RPMI8226 (cell line): Measurements from ENCODE around the gene KCNQ1.

Experiments used
- DNase-seq: peaks from one replicate; pipeline ENCODE4 v3.0.0-alpha.2; 2015

KCNQ1 gene

DNA sequence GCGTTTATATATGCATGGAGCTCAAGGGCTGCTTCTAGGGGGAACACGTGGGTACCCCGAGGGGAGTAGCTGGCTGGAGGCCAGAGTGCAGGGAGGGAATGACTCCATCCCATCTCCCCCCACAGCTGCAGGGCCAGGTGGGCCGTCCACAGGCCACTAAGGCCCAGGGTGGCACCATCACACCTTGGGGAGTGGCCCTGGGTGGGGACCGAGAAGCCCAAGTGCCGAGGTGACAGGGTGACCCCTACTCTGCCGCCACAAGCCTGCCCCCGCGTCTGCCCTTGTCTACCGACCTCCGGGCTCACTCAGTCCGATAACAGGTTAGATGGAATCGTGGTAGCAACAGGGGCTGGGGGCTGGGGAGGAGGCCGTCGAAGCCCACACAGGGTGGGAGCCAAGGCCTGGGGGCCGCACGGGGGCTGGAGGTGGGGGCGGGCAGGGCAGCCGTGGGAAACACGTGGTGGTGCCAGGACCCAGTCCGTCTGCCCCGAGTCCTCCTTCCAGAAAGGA lies 129.3 kb downstream of the KCNQ1 start:
- no peak for DNase-seq

DNA sequence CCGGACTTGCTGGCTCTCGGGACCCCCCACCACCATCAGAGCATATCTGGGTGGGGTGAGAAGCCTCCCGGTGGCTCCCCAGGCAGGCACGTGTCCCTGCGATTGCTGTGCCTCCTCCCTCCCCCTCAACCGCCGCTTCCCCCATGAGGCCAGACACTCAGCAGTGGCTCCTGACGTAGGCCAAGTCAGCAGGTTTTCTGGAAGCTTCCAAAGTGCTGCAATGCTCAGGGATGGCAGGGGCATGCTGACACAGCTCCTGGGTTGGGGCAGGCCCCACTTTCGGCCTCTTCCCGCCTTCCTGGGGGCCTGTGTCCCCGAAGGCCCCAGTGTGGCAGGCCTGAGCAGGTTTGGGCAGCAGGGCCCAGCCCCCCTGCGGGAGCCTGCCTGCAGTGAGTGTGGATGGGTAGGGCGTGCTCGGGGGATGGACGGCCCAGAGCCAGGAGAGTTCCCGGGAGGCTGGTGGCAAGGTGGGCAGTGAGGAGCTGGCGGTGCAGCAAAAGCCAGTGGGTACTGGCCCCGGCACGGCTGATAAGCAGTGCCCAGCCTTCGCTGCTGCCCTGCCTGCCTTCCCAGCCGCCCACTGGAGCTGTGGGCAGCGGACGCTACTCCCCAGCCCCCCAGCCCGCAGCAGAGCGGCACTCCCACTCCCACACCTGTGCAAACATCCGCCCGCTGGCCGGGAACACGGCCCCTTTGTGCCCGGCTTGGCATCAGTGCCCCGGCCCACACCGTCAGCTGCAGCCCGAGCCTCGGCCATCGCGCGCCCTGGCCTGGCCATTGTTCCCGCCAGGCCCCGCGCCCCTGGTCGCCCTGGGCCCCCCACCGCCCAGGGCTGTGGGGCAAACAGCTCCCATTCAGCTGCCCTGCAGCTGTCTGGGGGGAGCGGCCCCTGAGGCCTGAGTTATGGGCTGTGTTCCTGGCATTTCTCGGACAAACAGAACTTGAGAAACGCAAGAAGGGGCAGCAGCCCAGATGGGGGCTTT lies 130.0 kb downstream of the KCNQ1 start:
- DNase-seq: no peak

DNA sequence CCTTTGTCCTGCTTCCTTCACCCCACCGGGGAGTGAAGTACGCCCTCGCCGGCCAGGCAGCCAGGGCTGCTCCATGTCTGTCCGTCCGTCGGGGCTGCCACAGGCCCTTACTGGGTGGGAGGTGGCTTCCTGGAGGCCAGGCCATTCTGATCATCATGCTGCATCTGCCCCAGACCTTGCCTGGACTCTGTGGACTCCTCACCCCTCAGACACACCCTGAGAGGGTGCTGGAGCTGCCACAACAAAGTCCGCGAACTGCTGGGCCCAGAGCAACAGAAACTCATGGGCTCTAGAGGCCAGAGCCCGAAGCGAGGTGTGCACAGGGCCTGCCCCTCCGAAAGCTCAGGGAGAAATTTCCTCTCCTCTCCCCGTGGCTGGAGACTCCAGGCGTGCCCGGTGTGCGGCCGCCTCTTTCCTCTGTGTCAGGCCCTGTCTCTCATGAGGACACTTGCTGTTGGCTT lies 130.8 kb downstream of the KCNQ1 start:
- DNase-seq: no peak

DNA sequence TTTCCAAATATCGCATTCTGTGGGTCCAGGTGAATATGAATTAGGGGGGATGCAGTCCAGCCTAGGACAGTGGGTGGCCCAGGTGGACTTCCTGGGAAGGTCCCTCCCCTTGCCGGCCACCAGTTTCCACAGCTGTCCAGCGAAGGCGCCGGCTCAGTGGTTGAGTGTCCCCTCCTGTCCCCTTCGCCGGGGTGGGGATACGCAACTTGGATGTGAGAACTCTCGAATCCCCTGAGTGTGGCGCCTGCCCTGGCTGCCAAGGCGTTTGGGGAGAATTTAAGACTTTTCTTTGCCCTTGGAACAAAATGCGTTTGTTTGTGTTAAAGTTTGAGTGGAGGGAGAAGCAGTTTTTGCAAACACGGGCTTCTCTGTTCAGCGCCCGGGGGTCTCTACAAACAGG lies 131.3 kb downstream of the KCNQ1 start:
- no peak for DNase-seq

DNA sequence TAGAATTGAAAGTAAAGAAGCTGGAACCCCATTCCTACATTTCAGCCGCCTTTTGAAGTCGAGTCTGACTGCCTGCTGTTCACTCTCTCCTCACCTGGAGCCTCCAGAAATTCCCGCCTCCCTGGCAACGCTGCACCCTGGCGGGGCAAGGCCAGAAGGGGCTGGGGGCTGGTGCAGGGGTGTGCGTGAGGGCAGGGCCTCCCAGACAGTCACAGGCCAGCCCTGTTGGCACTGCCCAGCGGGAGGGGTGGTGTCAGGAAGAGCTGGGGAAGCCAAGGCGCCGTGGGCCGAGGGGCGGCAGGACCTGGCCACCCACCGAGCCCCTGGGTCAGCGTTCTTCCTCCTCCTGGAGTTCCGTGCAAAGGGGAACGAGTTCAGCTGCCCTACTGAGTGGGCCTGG lies 131.7 kb downstream of the KCNQ1 start:
- DNase-seq: no peak

DNA sequence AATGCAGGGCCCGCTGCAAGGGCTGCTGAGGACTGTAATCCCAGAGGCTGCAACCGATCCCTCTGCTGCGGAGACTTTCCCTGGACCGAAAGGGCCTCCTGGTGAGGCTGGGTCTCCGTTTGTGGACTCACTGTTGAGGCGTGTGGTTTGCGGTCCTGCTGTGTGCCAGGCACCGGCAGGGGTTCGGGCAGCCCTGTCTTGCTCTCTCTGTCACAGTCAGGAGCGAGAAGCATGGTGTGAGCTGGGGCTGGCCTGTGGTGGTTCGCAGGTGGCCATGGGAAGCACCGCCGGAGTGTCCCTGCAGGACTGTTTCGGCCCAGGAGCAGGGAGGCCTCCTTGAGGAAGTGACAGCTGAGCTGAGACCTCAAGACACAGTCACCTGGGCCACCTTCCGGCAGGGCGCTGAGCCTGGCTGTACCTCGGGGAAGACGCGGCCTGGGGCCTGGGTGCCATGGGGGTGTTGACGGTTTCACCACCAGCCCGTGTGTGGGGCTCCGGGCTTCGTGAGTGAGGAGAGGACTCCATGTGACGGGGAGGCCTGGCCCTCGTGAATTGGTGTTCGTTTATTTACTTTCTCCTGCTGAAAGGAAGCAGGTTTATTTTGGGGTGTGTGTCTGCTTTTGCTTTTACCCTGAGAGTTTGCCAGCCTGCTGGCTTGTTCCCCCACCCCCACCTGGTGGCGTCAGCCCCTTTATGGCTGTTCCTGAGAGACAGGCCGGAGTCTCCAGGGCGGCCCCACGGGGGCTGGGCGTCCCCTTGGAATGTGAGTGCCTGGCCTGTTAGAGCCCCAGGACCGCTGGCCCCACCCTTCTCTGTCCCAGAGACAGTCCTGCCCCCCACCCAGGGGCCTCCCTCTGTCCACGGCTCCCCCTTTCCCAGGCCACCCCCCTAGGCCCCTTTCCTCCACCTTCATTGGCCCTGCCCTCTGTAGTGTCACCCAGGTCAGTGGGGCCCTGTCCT lies 132.5 kb downstream of the KCNQ1 start:
- DNase-seq: no peak

DNA sequence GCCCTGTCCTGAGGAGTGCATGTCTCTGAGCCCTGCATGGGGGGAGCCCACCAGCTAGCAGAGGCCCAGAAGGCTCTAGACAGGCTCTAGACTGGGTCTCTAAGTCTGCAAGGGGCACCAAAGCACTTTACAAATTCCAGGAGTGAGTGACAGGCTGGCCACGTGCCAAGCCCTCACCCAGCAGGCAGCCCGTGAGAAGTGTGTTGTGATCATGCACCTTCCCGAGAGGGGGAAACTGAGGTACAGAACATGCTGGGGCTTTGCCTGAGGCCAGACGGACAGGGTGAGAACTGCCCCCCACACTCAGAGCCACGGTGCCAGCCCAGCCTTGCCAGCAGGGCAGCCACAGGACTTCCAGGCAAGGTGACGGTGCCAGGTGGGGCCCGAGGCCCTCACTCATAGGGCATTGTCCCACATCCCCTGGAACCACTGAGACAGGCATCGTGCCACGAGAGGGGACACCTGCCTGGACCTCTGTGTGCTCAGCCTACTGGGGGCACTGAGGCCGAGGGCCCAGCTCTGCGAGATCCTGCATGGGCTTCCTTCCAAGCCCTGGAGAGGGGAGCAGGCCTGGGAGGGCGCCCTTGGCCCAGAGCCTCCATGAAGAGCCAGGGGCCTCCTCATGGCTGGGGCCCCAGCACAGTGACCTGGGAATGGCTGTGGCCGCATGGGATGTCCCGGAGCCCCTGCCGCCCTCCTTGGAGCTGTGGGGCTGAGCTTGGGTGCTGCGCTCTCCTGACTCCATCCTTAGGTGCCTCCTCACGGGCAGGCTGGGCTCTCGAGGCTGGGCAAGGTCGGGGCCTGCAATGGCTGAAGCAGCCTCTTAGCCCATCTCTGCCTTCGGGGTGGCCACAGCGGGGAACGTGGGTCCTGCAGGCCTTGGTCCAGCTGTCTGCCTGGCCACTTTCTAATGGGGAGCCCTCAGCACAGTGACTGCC lies 133.5 kb downstream of the KCNQ1 start:
- no peak for DNase-seq

DNA sequence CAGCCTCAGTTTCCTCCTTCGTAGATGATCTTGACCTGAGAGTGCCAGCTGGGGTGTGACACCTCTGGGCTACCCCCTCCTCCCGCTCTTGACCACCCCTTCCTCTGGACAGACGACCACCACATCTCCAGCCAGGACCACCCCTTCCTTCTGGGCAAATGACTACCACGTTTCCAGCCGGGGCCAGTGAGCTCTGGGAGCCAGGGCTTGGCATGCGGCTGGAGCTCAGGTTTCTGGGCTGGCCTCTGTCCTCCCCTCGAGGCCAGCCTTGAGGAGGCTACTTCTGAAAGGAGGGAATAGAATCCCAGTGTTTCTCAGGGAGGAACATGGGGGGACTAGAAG lies 134.1 kb downstream of the KCNQ1 start:
- DNase-seq: no peak

DNA sequence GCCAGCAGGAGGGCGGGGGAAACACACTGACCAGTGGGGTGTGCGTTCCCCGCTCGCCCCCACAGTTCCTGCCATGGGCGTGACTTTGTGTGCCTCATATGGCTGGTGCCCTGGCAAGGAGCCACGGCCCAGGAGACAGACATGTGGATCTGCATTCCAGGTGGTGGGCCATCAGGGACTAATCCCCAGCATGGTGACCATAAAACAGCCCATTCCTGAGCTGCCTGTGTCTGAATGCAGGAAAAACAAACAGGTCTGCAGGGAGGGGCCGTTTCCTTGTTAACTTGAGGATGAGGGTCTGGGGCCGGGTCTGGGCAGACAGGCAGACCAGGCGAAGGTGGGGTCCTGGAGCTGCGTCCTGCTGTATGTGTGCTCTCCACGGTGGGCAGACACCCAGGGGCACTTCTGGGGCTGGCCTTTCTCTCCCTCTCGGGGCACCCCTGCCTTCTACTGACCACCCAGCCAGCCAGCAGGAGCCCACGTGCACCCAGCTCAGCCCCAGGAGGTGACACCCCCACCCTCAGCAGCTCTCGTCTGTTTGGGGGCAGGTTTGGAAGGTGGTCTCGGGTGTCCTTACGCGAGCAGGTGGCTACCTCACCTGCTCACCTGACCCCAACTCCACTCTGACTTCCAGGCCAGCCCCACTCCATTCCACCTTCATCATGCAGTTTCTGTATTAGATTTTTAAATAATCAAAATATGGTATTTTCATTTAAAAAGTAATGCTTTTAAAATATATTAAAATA lies 134.7 kb downstream of the KCNQ1 start:
- DNase-seq: no peak

DNA sequence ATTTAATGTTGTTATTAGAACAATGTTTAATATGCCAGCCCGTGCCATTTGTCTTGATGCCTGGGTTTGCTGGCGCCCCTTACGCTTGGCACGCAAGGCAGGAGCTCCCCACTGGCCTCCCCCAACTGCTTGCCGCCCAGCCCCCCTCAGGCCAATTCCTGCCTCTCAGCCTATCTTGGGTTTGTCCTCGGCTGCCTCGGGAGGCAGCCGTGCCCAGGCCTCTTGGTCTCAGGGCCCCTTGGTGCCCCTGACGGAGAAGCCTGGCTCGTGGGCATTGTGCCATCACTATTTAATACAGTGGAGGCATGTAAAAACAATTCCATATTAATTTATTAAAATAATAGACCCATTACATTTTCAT lies 135.2 kb downstream of the KCNQ1 start:
- DNase-seq: no peak

DNA sequence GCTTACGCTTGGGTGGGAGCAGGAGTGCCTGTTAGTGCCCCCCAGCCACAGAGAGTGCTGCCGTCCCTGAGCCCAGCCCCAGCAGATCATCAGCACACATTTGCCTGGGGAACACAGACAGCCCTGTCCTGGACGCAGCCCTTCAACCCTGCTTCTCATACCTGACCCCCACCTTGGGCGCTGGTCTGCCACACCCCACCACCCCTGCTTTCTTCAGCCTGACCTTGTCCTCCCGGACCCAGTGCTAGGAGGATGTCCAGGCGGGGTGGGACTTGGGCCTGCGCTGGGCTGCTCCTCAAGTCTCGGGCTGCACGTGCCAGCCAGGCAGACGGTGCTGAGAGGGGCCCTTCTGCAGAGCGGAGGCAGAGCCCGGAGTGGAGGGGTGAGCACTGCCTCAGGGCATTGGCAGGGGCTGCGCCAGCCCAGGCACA lies 135.8 kb downstream of the KCNQ1 start:
- DNase-seq: no peak

DNA sequence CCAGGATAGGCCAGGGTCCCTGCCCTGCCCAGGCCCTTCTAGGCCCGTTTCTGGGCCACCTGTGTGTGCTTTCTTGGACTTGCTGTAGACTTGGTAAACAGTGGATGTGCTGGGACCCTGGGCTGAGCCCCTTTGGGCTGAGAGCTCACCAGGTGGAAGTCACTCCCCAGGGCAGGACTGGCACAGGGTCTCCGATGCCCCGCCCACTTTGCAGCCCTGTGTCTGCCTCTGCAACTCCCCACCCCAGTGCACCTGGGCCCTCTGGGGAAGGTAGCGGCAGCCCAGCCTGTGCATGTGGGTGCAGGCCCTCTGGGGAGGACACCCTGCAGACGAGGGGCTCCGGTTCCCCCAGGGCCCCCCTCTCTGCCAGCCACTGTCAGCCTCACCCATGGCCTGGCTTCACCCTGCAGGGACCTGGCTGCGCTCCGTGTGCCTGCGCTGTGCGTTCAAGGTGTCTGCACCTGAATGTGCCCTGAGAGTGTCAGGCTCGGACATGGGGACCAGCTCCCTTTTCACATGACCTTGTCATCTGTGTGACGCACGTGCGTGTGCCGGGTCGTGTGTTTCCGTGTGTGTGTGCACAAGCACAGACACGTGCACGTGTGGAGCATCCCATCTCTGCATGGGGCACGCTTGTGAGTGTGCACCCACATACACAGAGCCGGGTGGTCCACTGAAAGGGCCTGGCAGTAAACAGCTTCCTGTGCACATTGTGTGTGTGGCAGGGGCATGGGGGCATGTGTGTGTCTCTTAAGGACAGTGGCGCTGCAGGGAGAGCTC lies 136.5 kb downstream of the KCNQ1 start:
- DNase-seq: no peak

DNA sequence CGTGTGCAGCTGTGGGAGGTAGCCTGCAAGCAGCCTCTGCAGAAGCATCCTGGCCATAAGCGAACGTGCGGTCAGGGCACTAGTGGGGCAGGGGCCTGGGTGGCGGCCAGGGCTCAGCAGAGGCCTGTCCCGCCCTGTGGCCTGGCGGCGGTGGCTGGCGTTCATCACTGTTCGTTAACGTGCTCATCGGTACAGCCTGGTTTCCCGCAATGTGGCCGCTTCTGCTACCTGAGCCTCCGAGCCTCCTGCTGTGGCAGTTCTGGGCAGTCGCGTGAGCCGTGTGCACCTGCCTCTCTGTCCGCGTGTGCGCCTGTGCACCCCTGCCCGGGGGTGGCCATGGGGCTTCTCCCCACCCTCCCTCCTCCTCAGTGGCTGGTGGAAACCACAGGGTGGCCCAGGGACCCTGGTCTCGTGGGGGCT lies 137.1 kb downstream of the KCNQ1 start:
- no peak for DNase-seq

DNA sequence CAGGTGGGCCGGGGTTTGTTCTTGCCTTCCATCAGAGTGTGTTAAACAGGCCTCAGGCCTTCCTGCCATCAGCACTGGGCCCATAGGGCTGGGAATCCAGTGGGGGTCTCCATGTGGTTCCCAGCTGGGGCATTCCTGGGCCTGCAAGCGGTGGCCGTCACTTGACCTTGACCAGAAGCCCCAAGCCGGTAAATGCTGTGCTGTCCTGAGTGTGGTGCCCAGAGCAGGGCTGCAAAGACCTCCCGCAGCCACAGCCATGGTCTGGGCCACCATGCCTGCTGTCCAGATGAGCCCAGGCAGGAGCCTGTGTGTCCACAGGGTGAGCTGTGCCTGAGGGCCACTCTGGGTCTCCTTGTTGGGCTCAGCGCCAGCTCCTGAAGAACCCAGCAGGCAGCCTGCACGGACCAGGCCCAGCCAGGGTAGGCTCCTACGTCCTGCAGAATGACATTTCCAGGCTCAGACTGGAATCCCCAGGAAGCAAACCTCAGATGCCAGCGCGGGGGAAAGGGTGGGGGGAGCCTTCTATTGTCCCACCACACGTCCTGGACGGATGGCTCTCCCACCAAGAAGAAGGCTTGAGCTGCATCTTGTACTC lies 137.6 kb downstream of the KCNQ1 start:
- DNase-seq: no peak

DNA sequence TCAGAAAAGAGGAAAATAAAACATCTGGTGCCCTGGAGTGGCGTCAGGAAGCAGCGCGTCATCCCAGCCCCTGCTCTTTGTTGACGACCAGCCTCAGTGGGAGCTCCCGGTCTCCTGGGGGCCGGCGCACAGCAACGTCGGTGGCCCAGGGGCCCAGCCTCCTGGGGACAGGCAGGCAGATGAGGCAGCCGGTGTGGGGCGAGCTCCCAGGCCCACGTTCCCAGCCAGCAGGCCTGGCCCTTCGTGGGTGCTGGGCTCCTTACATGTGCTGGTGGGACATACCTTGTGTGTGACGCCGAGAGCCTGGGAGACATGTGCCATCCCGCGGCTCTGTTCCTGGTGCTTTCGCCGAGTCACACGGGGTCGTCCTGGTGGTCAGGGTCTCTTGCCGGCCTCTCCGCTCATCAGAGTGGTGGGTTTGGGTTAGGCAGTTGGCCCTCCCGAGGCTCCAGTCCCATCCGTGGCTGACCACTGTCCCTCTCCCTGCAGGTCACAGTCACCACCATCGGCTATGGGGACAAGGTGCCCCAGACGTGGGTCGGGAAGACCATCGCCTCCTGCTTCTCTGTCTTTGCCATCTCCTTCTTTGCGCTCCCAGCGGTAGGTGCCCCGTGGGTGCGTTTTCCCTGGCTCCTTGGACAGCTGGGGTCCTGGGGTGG lies 138.3 kb downstream of the KCNQ1 start:
- DNase-seq: no peak

DNA sequence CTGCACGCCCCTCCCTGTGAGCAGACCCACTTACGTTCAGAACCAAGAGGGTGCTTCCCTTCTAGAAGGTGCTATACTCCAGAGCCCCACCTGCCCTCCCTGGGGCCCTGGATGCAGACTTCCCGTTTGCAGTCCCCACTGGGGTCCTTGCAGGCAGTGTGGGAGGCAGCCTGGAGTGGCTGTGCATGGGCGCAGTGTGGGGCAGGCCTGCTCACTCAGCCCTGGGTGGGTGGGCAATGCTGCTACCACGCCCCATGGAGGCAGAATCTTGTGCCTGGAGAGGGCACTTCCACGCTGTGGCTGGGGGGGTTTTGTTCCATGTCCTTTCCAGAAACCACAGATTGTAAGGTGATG lies 138.8 kb downstream of the KCNQ1 start:
- DNase-seq: no peak

DNA sequence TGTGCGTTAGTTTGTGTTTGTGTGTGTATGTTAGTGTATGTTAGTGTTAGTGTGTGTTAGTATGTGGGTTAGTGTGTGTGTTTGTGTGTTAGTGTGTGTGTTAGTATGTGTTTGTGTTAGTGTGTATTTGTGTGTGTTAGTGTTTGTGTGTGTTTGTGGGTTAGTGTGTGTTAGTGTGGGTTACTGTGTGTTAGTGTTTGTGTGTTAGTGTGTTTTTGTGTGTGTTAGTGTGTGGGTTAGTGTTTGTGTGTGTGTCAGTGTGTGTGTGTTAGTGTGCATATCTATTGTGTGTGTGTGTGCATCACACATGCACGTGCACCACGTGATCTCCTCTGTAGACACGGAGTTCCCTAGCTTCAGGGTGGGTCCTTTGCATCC lies 139.6 kb downstream of the KCNQ1 start:
- DNase-seq: no peak

DNA sequence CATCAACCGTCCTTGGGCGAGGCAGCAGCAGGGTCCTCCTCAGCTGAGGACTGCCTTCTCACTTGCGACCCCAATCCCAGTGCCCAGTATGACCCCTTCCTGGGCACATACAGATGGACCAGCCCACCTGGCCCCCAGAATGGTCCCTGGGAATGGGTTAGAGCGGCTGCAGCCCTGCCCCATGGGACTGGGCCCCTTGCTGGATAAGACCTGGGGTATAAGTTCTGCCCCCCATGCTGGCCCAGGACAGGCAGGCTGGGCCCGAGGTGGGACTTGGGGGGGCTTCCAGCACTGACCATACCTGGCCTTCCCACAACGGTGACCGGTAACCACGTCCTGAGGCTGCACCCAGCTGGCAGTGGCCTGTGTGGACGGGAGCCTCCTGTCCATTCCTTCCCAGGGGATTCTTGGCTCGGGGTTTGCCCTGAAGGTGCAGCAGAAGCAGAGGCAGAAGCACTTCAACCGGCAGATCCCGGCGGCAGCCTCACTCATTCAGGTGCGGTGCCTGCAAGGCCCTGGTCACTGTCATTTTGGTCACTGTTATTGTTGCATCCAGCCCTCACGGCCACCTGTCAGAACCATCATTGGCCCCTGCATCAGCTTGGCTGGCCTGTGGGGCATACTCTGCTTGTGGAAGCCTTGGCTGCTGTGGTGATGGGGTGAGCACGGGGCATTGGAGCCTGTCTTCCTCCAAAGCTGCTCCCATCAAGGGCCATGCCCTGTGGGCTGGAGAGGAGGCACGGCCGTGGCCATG lies 140.2 kb downstream of the KCNQ1 start:
- DNase-seq: no peak

DNA sequence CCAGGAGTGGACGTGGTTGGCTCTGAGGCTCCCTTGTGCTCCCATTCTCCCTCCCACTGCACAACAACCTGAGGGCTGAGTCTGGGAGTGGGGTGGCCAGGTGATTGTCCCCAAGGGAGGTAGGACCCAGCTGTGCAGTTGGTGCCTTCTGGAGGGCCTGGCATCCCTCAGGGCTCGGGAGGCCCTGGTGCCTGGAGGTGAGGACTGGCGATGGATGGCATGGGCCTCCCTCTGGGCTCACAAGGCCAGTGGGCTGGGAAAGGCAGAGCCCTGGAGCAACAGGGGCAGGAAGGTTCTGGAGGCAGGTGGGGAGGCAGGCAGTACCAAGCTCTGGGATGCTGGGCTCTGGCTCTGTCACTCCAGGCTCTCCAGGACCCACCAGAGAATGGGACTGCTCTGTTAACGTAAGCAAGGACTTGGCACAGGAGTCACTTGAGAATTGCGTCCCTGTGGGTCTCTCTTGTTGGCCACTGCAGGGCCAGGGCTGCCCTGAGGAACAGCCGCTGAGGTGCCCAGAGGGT lies 140.8 kb downstream of the KCNQ1 start:
- no peak for DNase-seq
